ENCODE data around the gene SOX6.
"Not testable (repeated sequence)": the region's sequence is repeated elsewhere in the genome, so short reads cannot be mapped to it uniquely, and the experiment has no call there.

SOX6 gene

DNA sequence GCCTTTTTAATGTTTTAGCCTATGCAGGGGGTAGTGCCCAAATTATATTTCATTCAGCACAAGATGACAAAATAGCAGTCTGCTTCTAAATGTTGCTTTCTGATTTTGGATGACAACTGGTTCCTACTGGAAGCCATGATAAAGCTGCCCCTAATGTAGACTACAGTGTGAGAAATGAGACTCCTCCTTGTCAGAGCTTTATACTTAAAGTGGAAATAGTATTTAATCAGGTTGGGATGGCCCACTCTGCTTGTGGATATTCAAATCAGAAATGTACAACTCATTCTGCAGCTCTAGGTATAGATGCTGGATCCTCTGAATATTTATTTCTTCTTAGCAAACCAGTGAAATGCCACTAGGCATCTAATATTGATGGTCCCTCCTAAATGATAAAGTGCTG, 171.3 kb downstream of the SOX6 start:
- DNase-seq: no peak

DNA sequence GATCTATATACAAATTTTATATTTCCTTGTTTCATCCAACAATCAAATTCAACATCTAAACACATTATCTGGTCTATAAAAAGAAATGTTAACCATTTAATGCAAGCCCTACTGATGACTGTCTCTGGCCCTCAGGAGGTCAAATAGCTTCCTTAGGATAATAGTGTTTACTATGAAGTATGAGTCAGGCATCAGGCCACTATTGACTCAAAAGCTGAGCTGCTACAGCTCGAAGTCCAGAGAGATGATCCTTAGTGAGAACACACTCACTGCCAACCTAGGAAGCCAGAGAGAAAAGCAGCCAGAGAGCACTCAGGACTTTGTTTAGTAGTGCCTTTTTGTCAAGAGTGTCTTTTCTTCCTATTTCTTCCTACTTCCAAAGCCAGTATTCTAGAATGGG, 171.8 kb downstream of the SOX6 start:
- DNase-seq: no peak

DNA sequence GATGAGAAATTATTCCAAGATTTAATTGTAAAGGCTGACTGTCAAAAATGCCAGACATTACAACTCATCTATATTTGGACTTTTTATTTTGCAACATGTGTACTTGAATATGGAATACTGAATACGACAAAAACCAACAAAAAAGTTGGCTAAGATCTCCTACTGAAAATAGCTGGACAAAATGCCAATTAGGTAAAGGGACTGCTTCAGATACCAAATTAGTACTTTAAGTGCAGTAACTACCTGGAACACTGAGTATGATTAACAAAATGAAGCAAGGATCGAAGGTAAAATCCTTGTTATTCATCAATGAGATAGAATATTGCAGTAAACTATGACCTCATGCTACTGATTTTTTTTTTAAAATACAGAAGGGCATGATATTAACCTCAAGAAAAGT, 173.8 kb downstream of the SOX6 start:
- no peak for DNase-seq

DNA sequence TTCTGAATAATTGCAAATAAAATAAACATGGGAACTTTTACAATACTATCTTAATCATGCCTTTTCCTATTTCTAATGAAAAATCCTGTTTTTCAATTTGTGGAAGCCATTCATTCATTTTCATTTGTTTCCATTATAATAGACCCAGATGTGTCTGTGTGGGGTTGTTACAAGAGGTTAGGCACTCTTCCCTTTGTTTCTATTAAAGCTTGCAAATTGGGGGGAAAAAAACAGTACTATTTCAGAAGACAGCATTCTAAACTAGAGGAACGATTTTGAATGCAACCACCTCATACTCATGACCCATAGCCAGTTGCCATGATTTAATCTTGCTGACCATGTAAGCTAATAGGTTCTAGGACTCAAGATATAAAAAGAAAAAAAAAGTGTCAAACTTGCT, 175.5 kb downstream of the SOX6 start:
- no peak for DNase-seq

DNA sequence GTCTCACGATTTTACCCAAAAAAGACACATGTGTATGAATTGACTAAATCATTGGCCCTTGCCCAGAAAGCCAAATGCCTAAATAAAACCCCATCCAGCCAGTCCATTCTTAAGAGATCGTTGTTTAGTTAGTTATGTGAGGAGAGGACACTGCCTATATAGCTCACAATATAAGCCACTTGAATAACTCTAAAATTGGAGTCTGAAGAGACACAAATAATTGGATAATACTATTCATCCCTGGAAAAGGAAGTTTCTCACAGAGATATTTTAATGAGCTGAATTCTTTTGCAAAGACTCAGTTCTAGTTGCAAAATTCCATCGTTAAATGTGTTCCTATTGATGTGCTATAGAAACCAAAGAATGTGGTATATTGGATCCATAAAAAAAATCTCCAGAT, 176.7 kb downstream of the SOX6 start:
- no peak for DNase-seq

DNA sequence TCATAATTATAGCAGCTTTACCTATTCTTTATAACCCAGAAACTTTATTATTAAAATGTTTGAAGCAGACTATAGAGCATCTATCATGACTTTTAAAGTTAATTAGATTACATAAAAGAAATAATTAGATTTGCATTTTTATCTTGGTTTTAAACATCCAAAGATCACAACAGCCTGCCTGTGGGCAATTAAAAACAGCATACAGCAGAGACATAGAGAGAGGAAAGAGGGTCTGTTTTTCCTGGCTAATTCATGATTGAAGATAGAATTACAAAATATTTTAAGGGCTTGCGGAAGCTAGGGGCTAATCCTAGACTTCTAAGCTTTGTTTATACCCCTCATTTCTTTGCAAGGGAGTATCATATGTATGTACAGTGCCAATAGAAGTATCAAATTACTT, 178.1 kb downstream of the SOX6 start:
- DNase-seq: no peak

DNA sequence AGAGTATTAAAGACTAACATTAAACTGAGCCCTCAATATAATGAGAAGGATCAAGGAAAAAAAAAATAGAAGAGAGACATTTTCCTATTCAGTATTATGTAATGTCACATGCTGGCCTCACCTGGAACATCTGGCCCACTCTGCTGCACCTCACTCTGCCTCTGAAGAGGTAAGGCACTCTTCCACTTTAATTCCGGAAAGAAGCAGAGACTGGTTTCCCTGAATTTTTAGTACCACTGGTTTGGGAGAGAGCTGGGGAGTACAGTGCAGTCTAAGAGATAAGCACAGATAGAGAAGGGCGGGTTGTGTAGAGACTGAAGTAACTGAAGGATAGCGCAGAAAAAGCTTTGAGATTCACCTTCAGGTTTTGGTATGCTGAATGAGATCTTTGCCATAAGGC, 178.7 kb downstream of the SOX6 start:
- no peak for DNase-seq

DNA sequence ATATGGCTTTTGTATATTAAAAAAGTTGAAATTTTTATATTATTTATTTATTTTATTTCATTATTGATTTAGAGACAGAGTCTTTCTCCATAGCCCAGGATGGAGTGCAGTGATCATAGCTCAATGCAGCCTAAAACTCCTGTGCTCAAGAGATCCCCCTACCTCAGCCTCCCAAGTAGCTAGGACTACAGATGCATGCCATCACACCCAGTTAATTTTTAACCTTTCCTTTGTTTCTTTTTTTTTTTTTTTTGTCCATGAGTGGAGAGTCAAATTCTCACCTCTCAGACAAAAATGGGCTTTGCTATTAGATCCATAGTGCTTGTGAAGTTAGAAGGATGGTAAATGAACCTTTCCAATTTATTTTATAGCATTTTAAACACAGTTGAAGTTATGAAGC, 182.5 kb downstream of the SOX6 start:
- no peak for DNase-seq

DNA sequence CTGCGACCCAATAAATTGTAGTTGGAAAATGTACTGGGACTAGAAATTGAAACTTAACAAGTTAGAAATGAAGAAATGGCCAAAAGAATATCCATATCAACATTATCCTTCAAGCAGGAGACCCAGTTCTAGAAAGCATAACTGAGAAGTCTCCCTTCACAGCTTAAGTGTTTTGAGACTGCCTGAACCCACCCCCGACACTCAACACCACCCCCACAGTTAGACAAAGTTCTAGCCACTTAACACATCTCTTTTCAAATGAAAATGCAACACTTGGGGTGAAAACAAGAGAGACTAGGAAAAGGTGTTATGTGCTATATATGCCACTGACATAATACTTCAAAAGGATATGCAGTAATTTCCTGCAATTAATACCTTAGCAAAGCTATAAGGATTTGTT, 184.5 kb downstream of the SOX6 start:
- no peak for DNase-seq

DNA sequence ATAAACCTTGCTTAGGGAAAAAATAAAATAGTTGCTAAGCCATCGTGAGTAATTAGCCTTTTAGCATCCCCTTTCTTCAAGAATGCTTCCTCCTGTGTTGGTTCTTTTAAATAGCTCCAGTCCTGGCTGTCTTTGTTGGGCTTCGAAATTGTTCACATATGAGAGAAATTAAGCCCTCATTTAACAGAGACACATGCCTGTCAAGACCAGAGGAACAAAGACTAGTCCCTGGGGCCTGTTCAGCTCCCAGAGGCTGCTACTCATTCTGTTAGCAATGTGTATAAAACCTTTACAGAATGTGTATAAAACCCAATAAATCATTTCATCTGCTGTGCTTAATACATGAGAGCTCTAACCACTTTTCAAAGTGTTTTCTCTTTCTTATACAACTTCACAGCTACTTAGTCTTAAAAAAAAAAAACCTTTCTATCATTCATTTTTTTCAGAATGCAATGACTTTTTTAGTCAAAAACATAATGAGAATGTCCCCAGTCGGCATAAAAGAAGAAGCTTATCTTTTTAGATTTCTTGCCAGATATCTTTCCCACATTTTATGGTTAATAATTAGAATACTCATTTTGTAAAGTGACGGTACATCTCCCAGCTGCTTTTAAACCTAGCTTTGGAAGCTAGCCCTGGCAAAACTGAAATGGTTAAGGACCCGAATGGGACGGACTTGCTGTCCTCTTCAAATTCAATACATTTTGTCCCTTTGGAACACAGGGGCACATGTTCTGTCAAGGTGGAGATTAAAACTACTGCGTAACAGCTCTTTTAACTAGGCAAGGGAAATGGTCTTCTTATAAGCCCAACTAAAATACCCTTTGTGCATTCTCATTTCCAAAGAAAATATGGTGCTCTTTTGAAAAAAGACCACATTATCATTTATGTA, 186.1 kb downstream of the SOX6 start:
- no peak for DNase-seq

DNA sequence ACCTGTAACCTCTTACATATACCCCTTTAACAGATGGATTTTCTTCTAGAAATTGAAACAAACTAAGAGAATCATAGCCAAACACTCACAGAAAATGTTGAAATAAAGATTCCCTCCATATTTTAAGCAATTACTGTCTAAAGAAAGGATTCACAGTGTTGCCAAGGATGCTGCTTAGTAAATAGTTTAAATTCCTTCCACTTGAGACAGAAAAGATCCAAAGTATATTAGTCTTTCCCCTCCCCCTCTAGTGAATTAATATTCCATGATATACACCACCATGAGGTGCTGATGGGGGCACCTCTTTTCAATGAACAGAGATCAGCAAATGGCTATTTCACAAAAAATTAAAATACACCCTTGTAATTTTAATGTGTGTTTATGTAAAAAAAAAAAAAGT, 186.8 kb downstream of the SOX6 start:
- no peak for DNase-seq

DNA sequence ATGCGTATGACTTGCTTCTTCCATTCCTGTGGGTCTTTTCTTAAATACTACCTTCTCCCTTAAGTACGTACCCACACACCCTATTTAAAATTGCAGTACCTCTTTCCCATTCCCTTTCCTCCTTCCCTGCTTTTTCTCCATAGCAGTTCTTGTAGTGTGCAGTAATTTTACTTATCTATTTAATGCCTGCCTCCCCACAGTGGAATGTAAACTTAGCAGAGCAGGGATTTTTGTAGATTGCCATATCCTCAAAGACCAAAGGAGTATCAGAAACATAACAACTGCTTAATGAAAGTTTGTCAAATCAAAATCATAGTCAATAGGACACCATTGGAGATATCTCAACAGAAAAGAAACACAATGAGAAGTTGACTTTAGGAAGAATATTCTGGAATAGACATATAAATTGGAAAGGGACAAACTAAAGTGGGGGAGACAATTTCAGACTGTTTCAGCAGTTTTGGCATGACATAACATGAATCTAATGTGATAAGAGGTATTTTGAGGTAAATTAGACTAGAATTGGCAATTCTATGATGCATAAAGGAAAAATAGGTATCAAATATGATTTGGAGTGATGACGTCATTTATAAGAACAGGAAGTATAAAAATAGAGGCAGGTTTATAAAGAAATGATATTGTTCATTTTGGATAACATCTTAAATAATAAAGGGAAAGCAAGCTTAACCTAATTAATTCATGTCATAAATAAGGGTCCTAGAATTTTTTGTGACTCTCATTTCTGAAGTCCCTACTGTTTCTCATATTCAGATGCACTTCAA, 188.4 kb downstream of the SOX6 start:
- DNase-seq: no peak

DNA sequence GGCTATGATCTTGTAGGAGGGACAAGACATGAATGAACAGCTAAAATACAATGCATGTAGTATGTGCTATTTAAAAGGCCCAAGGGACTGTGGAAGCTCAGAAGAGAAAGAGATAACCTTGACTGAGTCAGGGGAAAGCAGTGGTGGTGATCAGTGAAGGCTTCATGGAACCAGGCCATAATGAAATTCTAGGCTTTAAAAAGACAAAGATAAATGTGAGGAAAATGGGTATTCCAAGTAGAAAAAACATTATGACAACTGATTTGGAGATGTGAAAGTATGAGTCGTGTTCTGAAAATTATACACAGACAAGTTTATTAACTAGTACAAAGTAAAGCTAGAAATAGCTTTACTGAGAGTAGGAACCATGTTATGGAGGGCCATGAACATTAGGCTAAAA, 189.8 kb downstream of the SOX6 start:
- no peak for DNase-seq

DNA sequence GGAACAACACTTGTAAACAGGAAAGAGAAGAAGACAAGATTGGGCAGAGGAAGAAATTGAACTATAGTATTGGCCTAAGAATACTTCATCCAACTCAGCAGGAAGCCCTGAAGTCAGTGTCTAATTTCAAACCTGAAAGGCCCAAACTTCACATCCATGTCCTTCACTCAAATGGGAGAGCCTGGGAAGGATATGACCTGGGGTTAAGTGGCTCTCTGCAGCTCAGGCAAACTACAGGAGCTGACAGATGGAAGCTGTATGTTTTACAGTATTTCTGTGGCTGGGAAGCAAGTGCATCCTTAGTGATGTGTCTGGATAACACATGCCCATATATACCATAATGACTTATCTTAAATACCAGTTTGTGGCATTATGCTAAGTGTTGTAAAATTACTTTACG, 196.2 kb downstream of the SOX6 start:
- no peak for DNase-seq

DNA sequence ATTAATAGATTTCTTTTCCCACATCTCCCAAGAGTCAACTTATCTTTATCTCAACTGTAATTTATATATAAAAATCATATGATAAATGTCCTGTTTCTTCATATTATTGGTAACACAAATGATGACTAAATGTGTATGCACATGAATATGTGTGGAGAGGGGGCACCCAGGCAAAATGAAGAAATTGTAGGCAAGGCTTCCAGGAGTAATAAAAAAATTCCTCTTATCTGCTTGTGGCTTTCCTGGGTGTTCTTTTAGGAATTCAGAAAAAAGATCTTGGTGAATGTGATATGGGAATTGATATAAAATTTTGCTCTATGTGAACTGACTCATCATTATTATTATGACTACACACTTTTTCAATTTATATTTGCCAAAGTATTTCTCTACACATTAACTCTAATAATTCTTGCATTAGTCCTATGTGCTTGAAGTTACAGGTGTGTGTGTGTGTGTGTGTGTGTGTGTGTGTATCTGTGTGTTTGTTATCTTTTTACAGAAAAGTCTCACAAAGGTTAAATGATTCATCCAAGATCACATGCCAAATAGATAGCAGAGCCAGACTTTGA, 197.8 kb downstream of the SOX6 start:
- no peak for DNase-seq

DNA sequence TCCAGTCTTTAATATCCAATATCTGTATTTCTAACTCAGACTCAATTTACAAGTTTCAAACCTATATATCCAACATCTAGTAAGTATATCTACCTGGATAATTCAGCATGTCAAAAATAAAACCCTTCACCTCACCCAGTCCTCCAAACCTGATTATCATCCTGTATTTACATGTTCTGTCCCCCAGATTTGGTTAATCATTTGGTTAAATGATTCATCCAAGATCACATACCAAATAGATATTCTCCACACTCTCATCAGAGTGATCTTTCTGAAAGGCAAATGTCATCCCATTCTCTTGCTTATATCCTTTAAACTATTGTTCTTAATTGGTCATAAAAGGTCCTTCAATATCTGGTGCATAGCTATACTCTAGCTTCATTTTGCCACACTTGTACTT, 199.0 kb downstream of the SOX6 start:
- no peak for DNase-seq

DNA sequence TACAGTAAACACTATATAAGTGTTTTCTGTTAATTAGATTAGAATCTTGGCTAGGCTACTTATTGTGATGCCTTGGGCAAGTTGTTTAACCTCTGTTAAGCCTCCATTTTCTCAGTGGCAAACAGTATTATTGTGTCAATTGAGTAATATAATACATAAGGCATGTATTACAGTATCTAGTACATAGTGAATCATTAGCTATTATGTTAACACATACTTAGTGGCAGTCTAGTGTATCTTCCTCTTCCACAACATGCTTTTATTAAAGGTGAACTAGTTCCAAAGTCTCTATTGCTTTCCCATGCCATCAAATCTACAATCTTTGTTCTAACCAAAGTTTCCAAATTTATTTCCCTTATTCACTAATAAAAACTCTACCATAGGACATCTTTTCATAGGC, 200.9 kb downstream of the SOX6 start:
- no peak for DNase-seq

DNA sequence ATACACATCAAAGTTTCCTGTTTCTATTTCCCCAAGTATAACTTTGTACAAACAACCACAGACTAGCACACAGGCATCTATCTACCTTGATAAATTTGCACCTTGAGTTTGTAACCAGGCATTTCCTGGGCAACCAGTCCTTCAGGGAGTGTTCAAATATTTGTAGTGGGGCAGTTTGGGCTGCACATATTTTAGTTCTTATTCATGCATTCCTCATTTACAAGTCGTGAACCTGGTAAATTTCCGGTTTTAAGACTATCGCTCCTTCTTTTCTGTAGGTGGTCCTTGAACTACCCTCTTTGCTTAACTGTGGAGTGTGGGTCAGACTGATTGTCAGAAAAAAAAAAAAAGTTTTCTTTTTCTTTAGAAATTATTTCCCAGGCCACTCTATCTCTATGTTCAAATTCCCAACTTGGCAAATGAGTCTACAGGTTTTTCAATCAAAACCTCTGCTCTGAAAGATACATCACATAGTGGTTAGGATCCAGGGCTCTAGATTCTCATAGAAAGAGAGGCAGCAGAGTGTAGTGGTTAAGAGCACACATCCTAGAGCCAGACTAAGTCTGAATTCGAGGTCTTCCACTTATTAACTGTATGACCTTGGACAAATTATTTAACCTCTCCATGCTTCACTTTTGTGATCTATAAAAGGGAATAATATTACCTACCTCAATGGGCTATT, 201.5 kb downstream of the SOX6 start:
- no peak for DNase-seq

DNA sequence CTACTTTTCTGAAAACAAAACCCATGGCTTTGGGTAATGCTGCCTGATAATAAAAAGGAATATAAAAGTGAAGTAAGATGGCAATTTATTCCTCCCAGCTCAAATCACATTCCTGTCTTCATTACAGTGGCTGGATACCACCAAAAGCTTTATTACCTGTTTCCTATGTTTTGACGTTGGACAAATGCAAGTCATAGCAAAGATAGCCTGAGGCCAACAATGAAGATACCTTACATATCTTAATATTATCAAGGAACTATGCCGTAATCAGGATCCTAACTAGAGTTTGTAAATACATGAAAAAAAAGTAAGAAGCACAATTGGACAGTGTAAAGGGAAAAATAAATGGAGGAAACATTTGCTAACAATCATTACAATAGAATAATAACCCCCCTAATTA, 202.4 kb downstream of the SOX6 start:
- no peak for DNase-seq

DNA sequence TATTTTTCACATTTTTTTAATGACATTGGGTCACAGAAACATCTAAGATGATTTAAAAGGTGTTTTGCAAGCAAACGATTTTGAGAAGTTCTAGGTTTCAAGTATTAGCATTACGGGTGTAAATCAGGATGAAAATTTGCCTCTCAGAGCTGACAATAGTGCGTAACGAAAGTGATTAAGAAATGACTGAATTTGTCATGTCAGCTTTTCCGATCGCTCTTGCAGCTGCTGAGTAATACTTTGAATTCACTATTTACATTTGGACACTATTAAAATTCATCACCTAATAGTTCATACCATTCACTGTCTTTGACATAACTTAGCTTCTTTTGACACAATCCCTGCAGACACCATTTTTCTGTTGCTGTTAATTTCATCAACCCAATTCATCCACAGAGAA, 205.2 kb downstream of the SOX6 start:
- DNase-seq: no peak

DNA sequence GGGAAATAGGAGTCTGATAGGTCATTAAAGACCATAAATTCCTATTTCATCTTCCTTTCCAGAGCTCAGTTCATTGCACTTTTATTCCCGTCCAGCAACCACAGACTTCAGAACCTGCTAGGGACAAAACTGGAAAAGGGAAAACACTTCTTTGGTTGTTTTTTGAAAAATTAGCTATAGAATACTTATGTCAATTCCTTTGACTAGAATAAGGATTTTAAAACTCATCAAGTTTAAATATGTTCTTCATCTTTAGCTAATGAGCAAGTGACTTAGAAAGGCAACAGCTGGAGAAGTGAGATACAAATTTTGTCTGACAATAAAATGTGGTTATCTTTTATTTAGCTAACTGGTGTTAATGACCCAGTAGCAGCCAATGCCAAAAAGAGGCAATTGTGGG, 206.9 kb downstream of the SOX6 start:
- DNase-seq: no peak

DNA sequence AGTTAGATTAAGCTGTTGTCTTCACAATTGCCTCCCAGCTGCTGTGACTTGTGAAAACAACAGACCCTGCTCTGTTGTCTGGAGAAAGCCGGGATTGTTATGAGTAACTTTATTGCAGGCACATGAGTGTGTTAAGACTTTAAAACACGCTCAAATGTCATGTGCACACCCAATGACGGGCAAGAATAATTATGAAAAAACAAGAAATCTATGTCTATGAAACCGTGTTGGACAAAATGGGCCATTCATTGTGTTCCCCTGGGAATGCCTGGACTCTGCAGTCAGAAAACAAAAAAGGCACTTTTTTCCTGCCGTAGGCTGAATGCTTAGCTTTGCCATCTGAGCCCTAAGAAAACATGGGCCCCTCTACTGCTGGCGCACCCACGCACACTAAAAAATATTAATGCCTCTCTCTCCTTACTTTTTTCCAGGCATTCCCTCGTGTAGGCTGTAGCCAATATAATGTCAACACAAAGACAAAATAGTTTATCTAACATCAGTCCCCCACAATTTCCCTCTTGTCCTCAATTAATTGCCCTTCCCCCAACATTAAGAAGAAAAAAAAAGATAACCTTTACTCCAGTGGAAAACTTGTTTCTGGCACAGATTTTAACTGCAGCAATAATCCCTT, 207.9 kb downstream of the SOX6 start:
- no peak for DNase-seq

DNA sequence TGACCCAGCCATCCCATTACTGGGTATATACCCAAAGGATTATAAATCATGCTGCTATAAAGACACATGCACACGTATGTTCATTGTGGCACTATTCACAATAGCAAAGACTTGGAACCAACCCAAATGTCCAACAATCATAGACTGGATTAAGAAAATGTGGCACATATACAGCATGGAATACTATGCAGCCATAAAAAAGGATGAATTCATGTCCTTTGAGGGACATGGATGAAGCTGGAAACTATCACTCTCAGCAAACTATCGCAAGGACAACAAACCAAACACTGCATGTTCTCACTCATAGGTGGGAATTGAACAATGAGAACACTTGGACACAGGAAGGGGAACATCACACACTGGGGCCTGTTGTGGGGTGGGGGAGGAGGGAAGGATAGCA, 209.4 kb downstream of the SOX6 start:
- DNase-seq: not testable (repeated sequence)
